Adipose tissue (tissue), 3 donors: ENCODE data around the gene HSPA14. TPM values are rescaled to one million over a fixed set of nuclear protein-coding genes. Genes with fewer than 3 reads are reported as not detected.
"Not testable (repeated sequence)": the region's sequence is repeated elsewhere in the genome, so short reads cannot be mapped to it uniquely, and the experiment has no call there.

Source experiments
- H3K27ac ChIP-seq: one replicate; pipeline ENCODE4 v1.5.1; 2013; ENCODE audit warnings: low read depth, low read length
- WGBS, 3 donors: extraction: QIAGEN DNeasy Blood & Tissue Kit; methylation state at CpG; one replicate each; pipeline ENCODE4 v1.1.7; 2013; 5-methylcytosine and 5-hydroxymethylcytosine counted together
- polyA plus RNA-seq, 3 donors: library from polyadenylated mRNA; stranded (reverse); fragments of 200-250 nt; gene quantifications; one replicate each; pipeline ENCODE4 v1.2.3, GENCODE V29; 2013
- donor health status: healthy with polysubstance abuse.
- donor health status: Bipolar disorder and iron deficiency.
- donor health status: healthy.

The HSPA14 gene
- polyA plus RNA-seq, 3 donors, result 5.3 to 11.1 (median 7.6) TPM

DNA sequence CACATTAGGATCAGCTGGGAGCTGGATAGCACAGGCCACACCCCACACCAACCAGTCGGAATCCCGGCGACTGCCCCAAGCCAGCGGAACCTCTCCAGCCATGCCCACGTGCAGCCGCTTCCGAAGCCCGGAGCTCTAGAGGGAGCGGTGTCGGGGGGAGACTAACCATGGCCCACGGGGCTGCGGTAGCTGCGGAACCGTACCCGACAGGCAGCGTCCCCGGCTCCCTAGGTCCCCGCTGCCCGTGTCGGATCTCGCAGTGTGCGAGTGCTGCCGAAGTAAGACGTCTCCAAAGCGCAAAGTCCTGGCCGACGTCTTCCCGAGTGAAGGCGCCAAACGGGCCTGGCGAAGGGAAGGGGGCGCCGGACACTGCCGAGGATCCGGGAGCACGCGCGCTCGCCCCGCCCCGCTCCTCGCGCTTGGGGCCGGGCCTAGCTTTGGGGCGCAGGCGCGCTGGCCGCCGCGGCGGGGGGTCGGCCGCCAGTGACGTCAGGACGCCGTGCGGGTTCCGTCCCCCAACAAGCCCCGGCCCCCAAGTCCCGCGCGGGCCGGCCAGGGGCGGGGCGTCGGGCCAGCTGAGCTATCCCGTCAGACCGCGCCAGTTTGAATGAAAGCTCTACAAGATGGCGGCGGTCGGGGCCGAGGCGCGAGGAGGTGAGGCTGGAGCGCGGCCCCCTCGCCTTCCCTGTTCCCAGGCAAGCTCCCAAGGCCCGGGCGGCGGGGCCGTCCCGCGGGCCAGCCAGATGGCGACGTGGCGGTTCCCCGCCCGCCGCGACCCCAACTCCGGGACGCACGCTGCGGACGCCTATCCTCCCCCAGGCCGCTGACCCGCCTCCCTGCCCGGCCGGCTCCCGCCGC, 40.4 kb downstream of the HSPA14 start, which contains the start of gene SUV39H2:
Gene SUV39H2 (plus strand): TSS at position 601 of the 858 bp plus-strand sequence. CDS start 23 bp downstream, at position 624.
- 0% methylated on average over 70 to 102 of the region's 102 CpGs for WGBS, 3 donors
- peak within 1 kb of the TSS; percentile 73 for H3K27ac ChIP-seq

- 0% methylated on average over 60 of the region's 60 CpGs for WGBS, 3 donors
- H3K27ac ChIP-seq, result peak overlapping the region; percentile 73
Measured at GRCh38 chr10:14879124-14879927, 41.2 kb downstream of the HSPA14 start.

DNA sequence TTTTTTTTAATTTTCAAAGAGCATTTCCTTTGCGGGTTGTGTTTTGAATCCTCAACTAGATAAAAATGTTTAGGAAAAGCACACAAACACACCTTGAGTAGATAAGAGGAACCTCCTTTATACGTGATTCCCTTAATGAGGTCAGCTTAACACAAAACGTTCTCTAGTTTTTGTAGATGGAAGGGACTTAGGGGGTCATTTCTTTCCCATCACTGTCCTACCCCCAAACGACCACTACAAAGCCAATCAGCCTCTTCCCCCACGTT, 41.8 kb downstream of the HSPA14 start:
- H3K27ac ChIP-seq, result no peak overlapping the region

DNA sequence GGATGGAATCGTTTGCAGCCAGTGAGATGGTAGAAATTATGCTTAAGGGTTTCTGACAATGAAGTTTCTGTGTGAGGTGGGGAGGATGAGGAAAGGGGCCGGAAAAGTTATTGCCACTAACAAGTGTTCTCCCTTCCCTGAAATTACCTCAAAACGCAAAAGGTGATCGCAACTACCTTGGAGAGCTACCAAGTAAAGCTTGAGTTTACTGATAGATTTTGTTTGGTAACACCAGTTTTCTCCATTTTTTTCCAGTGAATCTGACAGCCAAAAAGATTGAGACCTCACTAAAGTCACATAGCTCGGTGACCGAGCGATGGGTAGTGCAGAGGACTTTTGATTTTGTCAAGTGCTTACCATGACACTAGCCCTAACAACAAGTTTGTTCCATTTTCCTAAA, 42.1 kb downstream of the HSPA14 start:
- WGBS, 3 donors, result 42 to 70% (median 62%) methylated on average over 7 of the region's 7 CpGs
- no peak overlapping the region for H3K27ac ChIP-seq

More for the DNA sequence above, 41.8 kb downstream of the HSPA14 start:
- WGBS, 3 donors, result 1 to 5% (median 2%) methylated on average over 5 of the region's 5 CpGs

GRCh38 chr10:14884082-14884481, 46.0 kb downstream of the HSPA14 start:
- H3K27ac ChIP-seq, result no peak overlapping the region
- 91 to 96% (median 93%) methylated on average over 3 of the region's 3 CpGs for WGBS, 3 donors

- 78 to 87% (median 83%) methylated on average over 2 of the region's 2 CpGs for WGBS, 3 donors
- H3K27ac ChIP-seq, result no peak overlapping the region
Measured at GRCh38 chr10:14889318-14889717, 51.2 kb downstream of the HSPA14 start.

DNA sequence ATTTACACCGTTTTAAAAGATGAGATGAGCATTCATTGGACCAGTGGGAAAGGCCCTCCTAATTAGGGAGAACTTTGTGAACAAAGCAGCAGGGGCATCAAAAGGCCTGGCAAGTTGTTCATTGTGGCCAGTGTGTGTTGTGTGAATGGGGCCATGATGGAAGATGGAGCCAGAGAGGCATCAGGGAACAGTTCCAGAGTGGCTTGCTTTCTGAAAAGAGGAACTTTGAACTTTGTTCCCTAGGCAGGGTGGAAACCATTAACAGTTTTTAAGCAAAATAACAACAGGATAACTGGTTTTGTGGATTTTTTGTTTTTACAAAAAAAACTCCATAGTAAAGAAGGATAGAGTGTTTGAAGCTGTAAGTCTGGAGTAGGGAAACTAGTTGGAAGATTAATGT, 53.0 kb downstream of the HSPA14 start:
- WGBS, 3 donors, result 92 to 100% (median 94%) methylated on average over 1 of the region's 1 CpG
- no peak overlapping the region for H3K27ac ChIP-seq

DNA sequence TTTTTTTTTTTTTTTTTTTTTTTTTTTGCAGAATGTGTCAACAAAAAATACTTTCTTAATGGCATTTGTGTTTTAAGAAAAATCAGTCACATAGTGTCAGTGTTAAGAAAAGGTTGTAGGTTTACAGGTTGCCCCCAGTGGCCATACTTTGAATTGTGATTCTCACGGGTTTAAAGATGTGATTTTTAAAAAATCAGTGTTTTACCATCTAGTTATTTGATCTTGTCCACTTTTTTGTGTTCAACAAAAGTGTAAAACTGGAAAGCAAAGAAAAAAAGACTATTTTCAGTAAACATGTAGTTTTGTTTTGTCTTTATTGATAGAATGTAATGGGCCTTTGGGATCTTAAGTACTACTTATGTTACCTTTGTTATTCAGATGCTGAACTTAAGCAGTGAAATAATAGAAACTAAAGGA, 66.2 kb downstream of the HSPA14 start:
- no peak overlapping the region for H3K27ac ChIP-seq
- WGBS, 3 donors, result 26 to 47% (median 47%) methylated on average over 1 of the region's 1 CpG

- 96% methylated on average over 2 of the region's 2 CpGs for WGBS, 3 donors
- H3K27ac ChIP-seq, result no peak overlapping the region
Measured at GRCh38 chr10:14904864-14905263, 66.8 kb downstream of the HSPA14 start.

- 80 to 94% (median 91%) methylated on average over 2 of the region's 2 CpGs for WGBS, 3 donors
- no peak overlapping the region for H3K27ac ChIP-seq
Measured at GRCh38 chr10:14905890-14906289, 67.8 kb downstream of the HSPA14 start.

DNA sequence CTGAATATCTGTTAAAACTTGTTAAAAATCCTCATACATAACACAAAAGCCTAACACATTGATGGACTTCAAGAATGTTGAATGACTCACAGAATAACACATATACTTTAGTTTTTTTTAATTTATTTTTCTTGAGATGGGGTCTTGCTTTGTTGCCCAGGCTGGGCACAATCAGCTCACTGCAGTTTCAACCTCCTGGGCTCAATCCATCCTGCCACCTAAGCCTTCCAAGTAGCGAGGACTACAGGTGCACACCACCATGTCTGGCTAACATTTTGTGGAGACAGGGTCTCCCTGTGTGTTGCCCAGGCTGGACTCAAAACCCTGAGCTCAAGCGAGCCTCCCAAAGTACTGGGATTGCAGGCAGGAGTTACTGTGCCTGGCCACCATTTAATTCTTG, 68.7 kb downstream of the HSPA14 start:
- 98 to 100% (median 100%) methylated on average over 2 of the region's 2 CpGs for WGBS, 3 donors

GRCh38 chr10:14907591-14907990, 69.5 kb downstream of the HSPA14 start:
- H3K27ac ChIP-seq, result not testable (repeated sequence)
- 97 to 99% (median 99%) methylated on average over 4 of the region's 4 CpGs for WGBS, 3 donors

More for the DNA sequence above, 68.7 kb downstream of the HSPA14 start:
- H3K27ac ChIP-seq, result no peak overlapping the region

DNA sequence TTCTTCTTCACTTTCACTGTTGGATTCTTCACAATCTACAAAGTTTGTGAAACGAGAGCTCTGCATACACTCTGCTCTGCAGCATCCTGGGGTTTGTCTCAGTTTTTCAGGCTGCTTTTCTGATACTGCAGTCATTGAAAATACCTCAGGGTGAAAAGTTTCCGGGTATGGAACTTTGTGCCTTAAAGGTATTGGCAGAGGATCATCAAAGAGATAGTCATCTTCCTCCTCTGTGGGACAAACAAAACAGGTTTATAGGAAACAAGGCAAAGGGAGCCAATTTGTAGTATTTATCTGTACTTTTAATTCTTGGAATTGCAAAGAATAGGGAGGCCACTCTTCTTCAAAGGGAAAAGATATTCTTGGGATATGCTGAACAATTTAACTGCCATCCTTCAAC, 71.0 kb downstream of the HSPA14 start:
- WGBS, 3 donors, result 88 to 97% (median 95%) methylated on average over 2 of the region's 2 CpGs
- H3K27ac ChIP-seq, result no peak overlapping the region

DNA sequence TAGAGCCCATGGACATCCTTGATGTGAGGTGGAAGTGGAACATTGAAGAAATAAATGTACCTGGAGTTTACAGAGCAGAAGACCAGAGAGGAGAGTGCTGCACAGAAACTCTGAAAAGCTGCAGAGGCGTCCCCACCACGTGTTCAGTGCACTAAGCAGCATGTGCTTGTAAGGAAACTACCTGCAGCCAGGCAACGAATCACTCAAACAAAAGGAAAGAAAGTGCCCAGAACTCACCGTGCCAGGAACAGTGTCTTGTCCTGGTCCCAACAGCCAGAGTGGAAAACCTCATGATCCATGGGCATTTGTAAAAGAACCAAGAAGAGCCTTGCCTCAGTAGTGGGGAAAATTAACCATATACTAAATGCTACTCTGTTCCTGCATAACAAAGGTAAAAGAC, 72.8 kb downstream of the HSPA14 start:
- no peak overlapping the region for H3K27ac ChIP-seq
- WGBS, 3 donors, result 94 to 99% (median 96%) methylated on average over 4 of the region's 4 CpGs

DNA sequence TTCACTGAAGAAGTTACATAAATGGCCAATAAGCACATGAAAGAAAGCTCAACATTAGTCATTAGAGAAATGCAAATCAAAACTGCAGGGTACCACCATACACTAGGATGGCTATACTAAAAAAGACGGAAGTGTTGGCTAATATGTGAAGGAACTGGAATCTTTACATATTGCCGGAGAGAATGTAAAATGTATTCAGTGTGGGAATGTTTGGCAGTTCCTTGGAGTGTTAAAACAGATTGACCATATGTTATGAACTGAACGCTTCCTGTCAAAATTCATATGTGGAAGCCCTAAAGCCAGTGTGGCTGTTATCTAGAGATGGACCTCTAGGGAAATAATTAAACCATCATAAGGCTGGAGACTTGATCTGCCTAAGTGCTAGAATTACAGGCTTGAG, 73.7 kb downstream of the HSPA14 start:
- WGBS, 3 donors, result 80 to 97% (median 95%) methylated on average over 3 of the region's 3 CpGs

DNA sequence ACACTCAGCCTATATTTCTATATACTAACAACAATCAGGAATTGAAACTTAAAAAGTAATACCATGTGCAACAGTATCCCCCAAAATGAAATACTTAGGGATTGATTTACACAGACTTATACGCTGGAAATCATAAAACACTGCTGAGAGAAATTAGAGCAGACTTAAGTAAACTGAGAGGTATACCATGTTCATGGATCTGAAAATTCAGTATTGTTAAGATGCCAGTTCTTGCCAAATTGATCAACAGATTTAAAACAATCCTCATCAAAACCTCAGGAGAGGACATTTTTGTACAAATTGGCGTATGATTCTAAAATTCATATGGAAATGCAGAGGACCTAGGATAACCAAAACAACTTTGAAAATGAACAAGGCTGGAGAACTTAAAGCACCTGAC, 78.5 kb downstream of the HSPA14 start:
- H3K27ac ChIP-seq, result no peak overlapping the region
- WGBS, 3 donors, result 98 to 100% (median 99%) methylated on average over 2 of the region's 2 CpGs

More for the DNA sequence above, 73.7 kb downstream of the HSPA14 start:
- H3K27ac ChIP-seq, result no peak overlapping the region

DNA sequence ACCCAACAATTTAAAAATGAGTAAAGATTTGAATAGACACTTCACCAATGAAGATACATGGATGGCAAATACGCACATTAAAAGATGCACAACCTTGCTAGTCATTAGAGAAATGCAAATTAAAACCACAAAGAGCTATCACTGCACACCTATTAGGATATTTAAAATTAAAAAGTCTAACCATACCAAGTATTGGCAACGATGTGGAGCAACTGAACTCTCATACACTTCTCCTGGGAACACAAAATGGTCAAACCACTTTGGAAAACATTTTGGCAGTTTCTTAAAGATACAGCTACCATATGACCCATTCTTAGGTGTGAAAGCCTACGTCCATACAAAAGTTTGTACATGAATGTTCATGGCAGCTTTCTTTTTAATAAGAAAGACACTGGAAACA, 79.7 kb downstream of the HSPA14 start:
- H3K27ac ChIP-seq, result no peak overlapping the region
- WGBS, 3 donors, result 97 to 98% (median 98%) methylated on average over 3 of the region's 3 CpGs

DNA sequence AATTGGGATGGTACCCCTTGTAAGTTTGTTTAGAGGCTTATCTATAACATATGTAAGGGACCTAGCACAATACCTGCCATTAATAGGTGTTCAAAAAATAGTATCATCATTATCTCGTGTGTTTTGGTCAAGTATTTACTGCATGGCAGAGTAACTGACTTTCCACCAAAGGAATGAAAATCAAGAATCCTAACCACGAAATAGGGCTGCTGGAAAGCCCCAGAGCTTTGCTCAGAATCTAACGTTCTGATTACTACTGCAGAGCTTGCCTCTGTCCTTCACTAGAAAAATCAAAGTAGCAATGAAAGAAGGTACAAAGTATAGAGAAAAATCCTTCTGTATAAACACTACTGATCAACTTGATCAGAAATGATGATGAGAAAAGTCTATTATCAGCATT, 80.9 kb downstream of the HSPA14 start:
- H3K27ac ChIP-seq, result no peak overlapping the region
- 84 to 92% (median 92%) methylated on average over 3 of the region's 3 CpGs for WGBS, 3 donors
